Astrocyte (in vitro differentiated cells and primary cell): ENCODE results near the gene RYR2. TPM values are rescaled to one million over a fixed set of nuclear protein-coding genes. Genes with fewer than 3 reads are reported as not detected.

Source experiments
- DNase-seq: peaks from one replicate; pipeline ENCODE4 v3.0.0-alpha.2; 2010; ENCODE audit warnings: low read depth
- FAIRE-seq: peaks from 2 replicates; lab custom pipeline; 2011; peaks lifted over from hg19 to GRCh38; lab: Jason Lieb, UNC
- H2AFZ ChIP-seq: 2 replicates; pipeline ENCODE4 v1.6.0; 2012; ENCODE audit warnings: low read depth, low read length, inconsistent platforms
- H3K27ac ChIP-seq: 2 replicates; pipeline ENCODE4 v1.5.1; 2011; ENCODE audit warnings: low read depth, low read length, inconsistent platforms
- H3K27me3 ChIP-seq: 2 replicates; pipeline ENCODE4 v1.6.0; 2011; ENCODE audit warnings: low read length, inconsistent platforms; ENCODE audit not compliant: insufficient read depth
- H3K36me3 ChIP-seq: 2 replicates; pipeline ENCODE4 v1.5.1; 2011; ENCODE audit warnings: low read length, inconsistent platforms; ENCODE audit not compliant: insufficient read depth
- H3K4me1 ChIP-seq: 2 replicates; pipeline ENCODE4 v1.5.1; 2011; ENCODE audit warnings: low read length, inconsistent platforms; ENCODE audit not compliant: insufficient read depth
- H3K4me2 ChIP-seq: 2 replicates; pipeline ENCODE4 v1.6.0; 2012; ENCODE audit warnings: low read length, inconsistent platforms
- H3K4me3 ChIP-seq: 2 replicates; pipeline ENCODE4 v1.5.1; 2011; ENCODE audit warnings: low read depth, mild to moderate bottlenecking, low read length, inconsistent platforms; ENCODE audit not compliant: insufficient read depth
- H3K79me2 ChIP-seq: 2 replicates; pipeline ENCODE4 v1.6.0; 2012; ENCODE audit warnings: mild to moderate bottlenecking, low read length, inconsistent platforms; ENCODE audit not compliant: insufficient read depth
- H3K9ac ChIP-seq: 2 replicates; pipeline ENCODE4 v1.6.0; 2012; ENCODE audit warnings: mild to moderate bottlenecking, low read length, inconsistent platforms
- H3K9me3 ChIP-seq: 2 replicates; pipeline ENCODE4 v1.5.1; 2012; ENCODE audit warnings: low read depth, mild to moderate bottlenecking, low read length, inconsistent platforms; ENCODE audit not compliant: insufficient read depth
- H4K20me1 ChIP-seq: 2 replicates; pipeline ENCODE4 v1.6.0; 2012; ENCODE audit warnings: low read length, inconsistent platforms; ENCODE audit not compliant: insufficient read depth
- H3K27ac Mint-ChIP-seq: one replicate; pipeline ENCODE4 v1.8.0; 2021; ENCODE audit warnings: mild to moderate bottlenecking, mixed read lengths; ENCODE audit not compliant: unreplicated experiment
- H3K27me3 Mint-ChIP-seq: one replicate; pipeline ENCODE4 v1.8.0; 2021; ENCODE audit warnings: low read depth, mixed read lengths; ENCODE audit not compliant: unreplicated experiment
- H3K36me3 Mint-ChIP-seq: one replicate; pipeline ENCODE4 v1.8.0; 2021; ENCODE audit warnings: low read depth, mixed read lengths; ENCODE audit not compliant: unreplicated experiment
- H3K4me1 Mint-ChIP-seq: one replicate; pipeline ENCODE4 v1.8.0; 2021; ENCODE audit warnings: low read depth, mixed read lengths; ENCODE audit not compliant: unreplicated experiment
- H3K4me3 Mint-ChIP-seq: one replicate; pipeline ENCODE4 v1.8.0; 2021; ENCODE audit warnings: mild to moderate bottlenecking, moderate library complexity, mixed read lengths; ENCODE audit not compliant: unreplicated experiment
- H3K9me3 Mint-ChIP-seq: one replicate; pipeline ENCODE4 v1.8.0; 2021; ENCODE audit warnings: mild to moderate bottlenecking, mixed read lengths; ENCODE audit not compliant: unreplicated experiment
- CTCF ChIP-seq: IDR thresholded peaks from 2 replicates; pipeline ENCODE4 v1.5.1; 2011; ENCODE audit warnings: low read depth, mild to moderate bottlenecking, inconsistent platforms, low read length, moderate library complexity; ENCODE audit not compliant: insufficient read depth
- EZH2 ChIP-seq: IDR thresholded peaks from 2 replicates; pipeline ENCODE4 v1.6.1; 2012; ENCODE audit warnings: mild to moderate bottlenecking, low read length, inconsistent platforms; ENCODE audit not compliant: insufficient read depth
- total RNA-seq: library from RNA; stranded (reverse); gene quantifications from 2 replicates; pipeline ENCODE4 v1.2.1, GENCODE V29; 2021

The RYR2 gene
- total RNA-seq, 1 donor from 2014 or later, result 0.30 TPM

GRCh38 chr1:237578540-237578939 lies 536.6 kb downstream of the RYR2 start:
- Histone ChIP-seq H3K9ac (no peak overlapping the region), H3K36me3 (no peaks in the 10 kb centered on the region), H3K79me2 (no peaks in the 10 kb centered on the region), H3K27me3 (no peaks in the 10 kb centered on the region), H4K20me1 (no peaks in the 10 kb centered on the region), H3K27ac (no peak overlapping the region), H3K4me1 (no peaks in the 10 kb centered on the region), H3K4me3 (no peak overlapping the region), H3K4me2 (no peak overlapping the region), H3K9me3 (peaks cover 3% of the 10 kb centered on the region), H2AFZ (no peak overlapping the region)
- no peaks in the 10 kb centered on the region for H3K27me3 Mint-ChIP-seq
- DNase-seq (no peak), FAIRE-seq (no peak)
- H3K4me3 Mint-ChIP-seq, result no peak overlapping the region
- H3K9me3 Mint-ChIP-seq, result peaks cover 12% of the 10 kb centered on the region
- no peaks in the 10 kb centered on the region for H3K36me3 Mint-ChIP-seq
- no peaks in the 10 kb centered on the region for H3K4me1 Mint-ChIP-seq
- TF ChIP-seq CTCF, result no peak
- no peak for TF ChIP-seq EZH2
- H3K27ac Mint-ChIP-seq, result no peak overlapping the region

- H3K4me1 ChIP-seq, result no peaks in the 10 kb centered on the region
- no peaks in the 10 kb centered on the region for H3K36me3 ChIP-seq
- Mint-ChIP-seq H3K9me3 (peaks cover 10% of the 10 kb centered on the region), H3K27ac (no peak overlapping the region), H3K4me1 (no peaks in the 10 kb centered on the region), H3K27me3 (no peaks in the 10 kb centered on the region), H3K4me3 (no peak overlapping the region), H3K36me3 (no peaks in the 10 kb centered on the region)
- no peak overlapping the region for H3K4me2 ChIP-seq
- no peak overlapping the region for H3K9ac ChIP-seq
- TF ChIP-seq CTCF (no peak), EZH2 (no peak)
- H3K9me3 ChIP-seq, result peaks cover 3% of the 10 kb centered on the region
- H3K4me3 ChIP-seq, result no peak overlapping the region
- H3K27ac ChIP-seq, result no peak overlapping the region
- H2AFZ ChIP-seq, result no peak overlapping the region
- FAIRE-seq, result no peak
- no peaks in the 10 kb centered on the region for H3K79me2 ChIP-seq
- no peaks in the 10 kb centered on the region for H4K20me1 ChIP-seq
- DNase-seq, result no peak
- H3K27me3 ChIP-seq, result no peaks in the 10 kb centered on the region
Observed at GRCh38 chr1:237580726-237581125, 538.7 kb downstream of the RYR2 start.

GRCh38 chr1:237583270-237583669 lies 541.3 kb downstream of the RYR2 start:
- no peaks in the 10 kb centered on the region for H3K27me3 Mint-ChIP-seq
- Histone ChIP-seq H3K27ac (no peak overlapping the region), H4K20me1 (no peaks in the 10 kb centered on the region), H3K27me3 (no peaks in the 10 kb centered on the region), H3K4me3 (no peak overlapping the region), H3K9me3 (peaks cover 3% of the 10 kb centered on the region), H3K36me3 (no peaks in the 10 kb centered on the region), H3K79me2 (no peaks in the 10 kb centered on the region), H2AFZ (no peak overlapping the region), H3K9ac (no peak overlapping the region), H3K4me1 (no peaks in the 10 kb centered on the region), H3K4me2 (no peak overlapping the region)
- peaks cover 6% of the 10 kb centered on the region for H3K9me3 Mint-ChIP-seq
- H3K4me1 Mint-ChIP-seq, result no peaks in the 10 kb centered on the region
- no peaks in the 10 kb centered on the region for H3K36me3 Mint-ChIP-seq
- FAIRE-seq (no peak), DNase-seq (no peak)
- TF ChIP-seq EZH2 (no peak), CTCF (no peak)
- H3K4me3 Mint-ChIP-seq, result no peak overlapping the region
- no peak overlapping the region for H3K27ac Mint-ChIP-seq
